Neural cell (in vitro differentiated cells): ENCODE data around the gene SENP5. TPM values are rescaled to one million over a fixed set of nuclear protein-coding genes. Genes with fewer than 3 reads are reported as not detected.

ENCODE experiments used
- H2AFZ ChIP-seq: fragments of 200-600, 300-800 bp; sonication (generic), shearing (Covaris generic); 2 replicates; pipeline ENCODE4 v1.6.0; 2014; ENCODE audit warnings: low read depth, mild to moderate bottlenecking, antibody characterized with exemption, low read length, moderate library complexity
- H3F3A ChIP-seq: fragments of 200-600 bp; shearing (Covaris generic); 2 replicates; pipeline ENCODE4 v1.6.1; 2016; ENCODE audit warnings: mild to moderate bottlenecking, moderate library complexity, mixed read lengths, antibody characterized with exemption, low read length; ENCODE audit not compliant: insufficient read depth, poor library complexity, severe bottlenecking
- H3K27ac ChIP-seq: fragments of 200-600, 300-800 bp; sonication (generic), shearing (Covaris generic); 2 replicates; pipeline ENCODE4 v1.5.1; 2014; ENCODE audit warnings: mild to moderate bottlenecking, low read length, moderate library complexity
- H3K27me3 ChIP-seq: fragments of 300-800, 200-600 bp; sonication (generic), shearing (Covaris generic); 2 replicates; pipeline ENCODE4 v1.6.0; 2014; ENCODE audit warnings: mild to moderate bottlenecking, low read depth, low read length, moderate library complexity; ENCODE audit not compliant: insufficient read depth
- H3K36me3 ChIP-seq: fragments of 300-800, 200-600 bp; sonication (generic), shearing (Covaris generic); 2 replicates; pipeline ENCODE4 v1.5.1; 2014; ENCODE audit warnings: mild to moderate bottlenecking, antibody characterized with exemption, low read length, moderate library complexity; ENCODE audit not compliant: insufficient read depth
- H3K4me2 ChIP-seq: fragments of 300-800, 200-600 bp; sonication (generic), shearing (Covaris generic); 2 replicates; pipeline ENCODE4 v1.6.0; 2014; ENCODE audit warnings: mild to moderate bottlenecking, low read length
- H3K4me3 ChIP-seq: fragments of 300-800, 200-600 bp; sonication (generic), shearing (Covaris generic); 2 replicates; pipeline ENCODE4 v1.5.1; 2014; ENCODE audit warnings: mild to moderate bottlenecking, low read length, moderate library complexity
- H3K79me2 ChIP-seq: fragments of 200-600 bp; shearing (Covaris generic); replicated peaks from 2 replicates; pipeline ENCODE4 v1.6.0; 2014; ENCODE audit warnings: mild to moderate bottlenecking, low read length, moderate library complexity; ENCODE audit not compliant: insufficient read depth
- H3K9ac ChIP-seq: fragments of 300-800, 200-600 bp; sonication (generic), shearing (Covaris generic); 2 replicates; pipeline ENCODE4 v1.6.1; 2016; ENCODE audit warnings: mild to moderate bottlenecking, low read length, mixed read lengths
- H3K9me2 ChIP-seq: fragments of 200-600 bp; shearing (Covaris generic); 2 replicates; pipeline ENCODE4 v1.6.1; 2016; ENCODE audit warnings: mild to moderate bottlenecking, low read length, mixed read lengths; ENCODE audit not compliant: insufficient read depth
- H3K9me3 ChIP-seq: fragments of 200-600, 300-800 bp; sonication (generic), shearing (Covaris generic); 2 replicates; pipeline ENCODE4 v1.6.1; 2016; ENCODE audit warnings: mild to moderate bottlenecking, mixed run types, low read length, moderate library complexity, mixed read lengths
- H4K20me1 ChIP-seq: fragments of 200-600 bp; shearing (Covaris generic); 2 replicates; pipeline ENCODE4 v1.6.1; 2016; ENCODE audit warnings: mild to moderate bottlenecking, mixed run types; ENCODE audit not compliant: insufficient read depth
- EP300 ChIP-seq: fragments of 450-650 bp; conservative IDR thresholded peaks from 2 replicates; pipeline ENCODE4 v1.6.1; 2014; ENCODE audit warnings: antibody characterized with exemption, mild to moderate bottlenecking, moderate library complexity; ENCODE audit not compliant: poor library complexity, severe bottlenecking
- EZH2 ChIP-seq: fragments of 200-600, 300-800 bp; shearing (Covaris generic), sonication (generic); IDR thresholded peaks from 2 replicates; pipeline ENCODE4 v1.6.1; 2014; ENCODE audit warnings: antibody characterized with exemption, low read length, borderline replicate concordance, mild to moderate bottlenecking; ENCODE audit not compliant: insufficient read depth, poor library complexity, severe bottlenecking
- MXI1 ChIP-seq: fragments of 450-650 bp; conservative IDR thresholded peaks from 2 replicates; pipeline ENCODE4 v1.6.1; 2014; ENCODE audit warnings: antibody characterized with exemption, mild to moderate bottlenecking; ENCODE audit not compliant: poor library complexity, severe bottlenecking
- POLR2AphosphoS5 ChIP-seq: IDR thresholded peaks from 2 replicates; pipeline ENCODE4 v1.6.1; 2012
- RAD21 ChIP-seq: fragments of 450-650 bp; conservative IDR thresholded peaks from 2 replicates; pipeline ENCODE4 v1.6.1; 2014; ENCODE audit warnings: antibody characterized with exemption, mild to moderate bottlenecking, moderate library complexity
- SMC3 ChIP-seq: fragments of 450-650 bp; conservative IDR thresholded peaks from 2 replicates; pipeline ENCODE4 v1.6.1; 2014; ENCODE audit warnings: antibody characterized with exemption, mild to moderate bottlenecking, moderate library complexity; ENCODE audit not compliant: poor library complexity
- TAF1 ChIP-seq: IDR thresholded peaks from 2 replicates; pipeline ENCODE4 v1.6.1; 2012; ENCODE audit warnings: low read depth
- polyA plus RNA-seq: library from polyadenylated mRNA; depleted of rRNA; stranded (reverse); fragments of >200 nt; gene quantifications from 2 replicates; pipeline ENCODE4 v1.2.3, GENCODE V29; 2014
- TF ChIP-seq, protein P1 (sequence below): fragments of 450-650 bp; IDR thresholded peaks from 2 replicates; pipeline ENCODE4 v1.5.1; 2014; ENCODE audit warnings: antibody characterized with exemption, mild to moderate bottlenecking, moderate library complexity; ENCODE audit not compliant: poor library complexity, severe bottlenecking
- TF ChIP-seq, protein P2 (sequence below): IDR thresholded peaks from 2 replicates; pipeline ENCODE4 v1.6.1; 2012; ENCODE audit warnings: borderline replicate concordance

Gene SENP5
- polyA plus RNA-seq, 1 donor from 2014 or later: 27.3 TPM

DNA sequence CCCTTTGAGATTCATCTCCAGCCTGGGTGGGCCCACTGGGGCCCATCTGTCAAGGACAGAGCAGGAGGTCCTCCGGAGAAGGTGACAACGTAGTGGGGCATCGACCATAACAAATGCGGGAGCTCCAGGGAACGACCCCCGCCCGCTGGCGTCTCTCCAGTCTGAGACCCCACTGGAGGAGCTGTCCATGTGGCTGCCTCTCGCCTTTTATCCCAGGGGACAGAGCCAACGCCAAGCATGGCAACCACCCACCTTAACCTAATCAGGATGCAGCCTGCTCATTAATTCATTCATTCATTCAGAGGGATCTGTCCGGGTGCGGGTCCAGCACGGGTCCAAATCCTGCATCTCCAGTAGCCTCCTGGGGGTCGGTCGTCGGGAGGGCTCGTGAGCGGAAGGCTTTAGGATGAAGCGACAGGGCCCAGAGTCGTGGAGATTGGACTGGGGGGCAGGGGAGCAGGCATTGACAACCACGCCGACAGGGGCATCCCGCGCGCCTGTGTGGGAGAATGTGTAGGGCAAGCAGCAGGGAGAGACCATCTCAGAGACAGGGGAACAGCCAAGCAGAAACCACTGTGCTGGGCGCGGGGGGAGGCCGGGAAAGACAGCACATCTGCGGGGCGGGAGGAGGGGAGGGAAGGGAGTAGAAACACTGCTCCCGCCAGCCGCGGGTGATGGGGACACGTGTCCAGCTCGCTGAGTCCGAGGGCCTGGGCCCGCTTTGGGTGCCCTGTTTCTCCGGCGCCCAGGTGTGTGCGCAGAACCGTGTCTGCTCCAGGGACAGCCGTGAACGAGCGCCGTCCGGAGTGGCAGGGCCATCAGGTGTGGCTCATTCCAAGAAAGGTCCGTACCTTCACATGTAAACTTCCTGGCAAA, 99.0 kb downstream of the SENP5 start:
- Histone ChIP-seq H3K79me2 (no peaks in the 10 kb centered on the region), H3K9me3 (peaks cover 4% of the 10 kb centered on the region), H3K4me2 (no peak overlapping the region), H4K20me1 (no peaks in the 10 kb centered on the region), H3K27ac (no peak overlapping the region), H3K9ac (no peak overlapping the region), H3K9me2 (no peaks in the 10 kb centered on the region), H2AFZ (no peak overlapping the region), H3K4me3 (peak overlapping the region; percentile 49), H3K27me3 (peaks cover 51% of the 10 kb centered on the region), H3K36me3 (no peaks in the 10 kb centered on the region), H3F3A (no peaks in the 10 kb centered on the region)
- no peak for TF ChIP-seq EZH2
- TF ChIP-seq, protein P1, sequence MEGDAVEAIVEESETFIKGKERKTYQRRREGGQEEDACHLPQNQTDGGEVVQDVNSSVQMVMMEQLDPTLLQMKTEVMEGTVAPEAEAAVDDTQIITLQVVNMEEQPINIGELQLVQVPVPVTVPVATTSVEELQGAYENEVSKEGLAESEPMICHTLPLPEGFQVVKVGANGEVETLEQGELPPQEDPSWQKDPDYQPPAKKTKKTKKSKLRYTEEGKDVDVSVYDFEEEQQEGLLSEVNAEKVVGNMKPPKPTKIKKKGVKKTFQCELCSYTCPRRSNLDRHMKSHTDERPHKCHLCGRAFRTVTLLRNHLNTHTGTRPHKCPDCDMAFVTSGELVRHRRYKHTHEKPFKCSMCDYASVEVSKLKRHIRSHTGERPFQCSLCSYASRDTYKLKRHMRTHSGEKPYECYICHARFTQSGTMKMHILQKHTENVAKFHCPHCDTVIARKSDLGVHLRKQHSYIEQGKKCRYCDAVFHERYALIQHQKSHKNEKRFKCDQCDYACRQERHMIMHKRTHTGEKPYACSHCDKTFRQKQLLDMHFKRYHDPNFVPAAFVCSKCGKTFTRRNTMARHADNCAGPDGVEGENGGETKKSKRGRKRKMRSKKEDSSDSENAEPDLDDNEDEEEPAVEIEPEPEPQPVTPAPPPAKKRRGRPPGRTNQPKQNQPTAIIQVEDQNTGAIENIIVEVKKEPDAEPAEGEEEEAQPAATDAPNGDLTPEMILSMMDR: no peak
- TF ChIP-seq MXI1: no peak
- TF ChIP-seq, protein P2, sequence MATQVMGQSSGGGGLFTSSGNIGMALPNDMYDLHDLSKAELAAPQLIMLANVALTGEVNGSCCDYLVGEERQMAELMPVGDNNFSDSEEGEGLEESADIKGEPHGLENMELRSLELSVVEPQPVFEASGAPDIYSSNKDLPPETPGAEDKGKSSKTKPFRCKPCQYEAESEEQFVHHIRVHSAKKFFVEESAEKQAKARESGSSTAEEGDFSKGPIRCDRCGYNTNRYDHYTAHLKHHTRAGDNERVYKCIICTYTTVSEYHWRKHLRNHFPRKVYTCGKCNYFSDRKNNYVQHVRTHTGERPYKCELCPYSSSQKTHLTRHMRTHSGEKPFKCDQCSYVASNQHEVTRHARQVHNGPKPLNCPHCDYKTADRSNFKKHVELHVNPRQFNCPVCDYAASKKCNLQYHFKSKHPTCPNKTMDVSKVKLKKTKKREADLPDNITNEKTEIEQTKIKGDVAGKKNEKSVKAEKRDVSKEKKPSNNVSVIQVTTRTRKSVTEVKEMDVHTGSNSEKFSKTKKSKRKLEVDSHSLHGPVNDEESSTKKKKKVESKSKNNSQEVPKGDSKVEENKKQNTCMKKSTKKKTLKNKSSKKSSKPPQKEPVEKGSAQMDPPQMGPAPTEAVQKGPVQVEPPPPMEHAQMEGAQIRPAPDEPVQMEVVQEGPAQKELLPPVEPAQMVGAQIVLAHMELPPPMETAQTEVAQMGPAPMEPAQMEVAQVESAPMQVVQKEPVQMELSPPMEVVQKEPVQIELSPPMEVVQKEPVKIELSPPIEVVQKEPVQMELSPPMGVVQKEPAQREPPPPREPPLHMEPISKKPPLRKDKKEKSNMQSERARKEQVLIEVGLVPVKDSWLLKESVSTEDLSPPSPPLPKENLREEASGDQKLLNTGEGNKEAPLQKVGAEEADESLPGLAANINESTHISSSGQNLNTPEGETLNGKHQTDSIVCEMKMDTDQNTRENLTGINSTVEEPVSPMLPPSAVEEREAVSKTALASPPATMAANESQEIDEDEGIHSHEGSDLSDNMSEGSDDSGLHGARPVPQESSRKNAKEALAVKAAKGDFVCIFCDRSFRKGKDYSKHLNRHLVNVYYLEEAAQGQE: no peak

DNA sequence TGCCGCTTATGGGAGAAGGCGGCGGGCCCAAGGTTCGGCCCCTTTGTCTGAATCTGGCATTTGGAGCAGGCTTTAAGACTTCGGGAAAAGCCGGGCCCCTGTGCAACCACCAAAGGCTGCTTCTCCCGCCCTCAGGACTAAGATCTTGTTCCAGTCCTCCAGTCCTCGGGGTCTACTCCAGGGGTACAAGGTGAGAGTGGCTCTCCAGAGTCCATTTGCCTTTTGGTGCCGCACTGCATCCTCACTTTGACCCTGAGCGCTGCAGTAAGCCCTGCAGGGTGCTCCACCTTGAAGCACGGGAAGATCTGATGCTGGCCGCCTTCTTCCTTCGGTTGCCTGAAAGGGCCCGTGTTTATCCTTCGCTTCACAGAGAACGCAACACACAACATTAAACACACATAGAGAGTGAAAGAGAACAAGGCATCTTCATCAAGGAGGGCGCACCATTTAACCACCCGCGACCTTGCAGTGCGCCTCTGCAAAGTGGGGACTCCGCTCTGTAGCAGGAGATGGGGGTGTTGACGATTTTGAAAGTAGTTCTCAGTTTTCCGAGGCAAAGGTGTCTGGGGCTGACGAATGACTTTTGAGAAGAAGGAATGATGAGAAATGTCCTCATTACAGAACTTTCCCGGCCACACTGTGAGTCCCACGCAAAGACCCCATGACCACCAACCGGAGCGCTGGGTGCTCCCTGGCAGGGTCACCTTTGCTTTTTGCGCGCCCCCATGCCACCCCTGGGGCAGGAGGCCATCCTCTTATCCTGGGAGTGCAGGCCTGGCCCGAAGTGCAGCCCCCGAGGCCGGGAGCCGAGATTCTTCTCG, 99.9 kb downstream of the SENP5 start:
- TF ChIP-seq, protein P2: no peak
- TF ChIP-seq POLR2AphosphoS5: no peak
- no peak for TF ChIP-seq SMC3
- no peak for TF ChIP-seq RAD21
- TF ChIP-seq, protein P1: no peak
- no peak for TF ChIP-seq TAF1
- no peak for TF ChIP-seq EP300
- TF ChIP-seq EZH2: no peak
- TF ChIP-seq MXI1: no peak

More for the DNA sequence above, 99.9 kb downstream of the SENP5 start:
- peak overlapping the region; percentile 30 for H3K4me2 ChIP-seq
- H3K9me3 ChIP-seq: peaks cover 4% of the 10 kb centered on the region
- H3K9ac ChIP-seq: no peak overlapping the region
- peaks cover 51% of the 10 kb centered on the region for H3K27me3 ChIP-seq
- H3K9me2 ChIP-seq: no peaks in the 10 kb centered on the region
- no peaks in the 10 kb centered on the region for H3K79me2 ChIP-seq
- no peak overlapping the region for H3K27ac ChIP-seq
- H3K4me3 ChIP-seq: peak overlapping the region; percentile 69
- no peak overlapping the region for H2AFZ ChIP-seq
- H3K36me3 ChIP-seq: no peaks in the 10 kb centered on the region
- H4K20me1 ChIP-seq: no peaks in the 10 kb centered on the region
- no peaks in the 10 kb centered on the region for H3F3A ChIP-seq
